Measurements from ENCODE around the gene RERE.

Gene RERE

DNA sequence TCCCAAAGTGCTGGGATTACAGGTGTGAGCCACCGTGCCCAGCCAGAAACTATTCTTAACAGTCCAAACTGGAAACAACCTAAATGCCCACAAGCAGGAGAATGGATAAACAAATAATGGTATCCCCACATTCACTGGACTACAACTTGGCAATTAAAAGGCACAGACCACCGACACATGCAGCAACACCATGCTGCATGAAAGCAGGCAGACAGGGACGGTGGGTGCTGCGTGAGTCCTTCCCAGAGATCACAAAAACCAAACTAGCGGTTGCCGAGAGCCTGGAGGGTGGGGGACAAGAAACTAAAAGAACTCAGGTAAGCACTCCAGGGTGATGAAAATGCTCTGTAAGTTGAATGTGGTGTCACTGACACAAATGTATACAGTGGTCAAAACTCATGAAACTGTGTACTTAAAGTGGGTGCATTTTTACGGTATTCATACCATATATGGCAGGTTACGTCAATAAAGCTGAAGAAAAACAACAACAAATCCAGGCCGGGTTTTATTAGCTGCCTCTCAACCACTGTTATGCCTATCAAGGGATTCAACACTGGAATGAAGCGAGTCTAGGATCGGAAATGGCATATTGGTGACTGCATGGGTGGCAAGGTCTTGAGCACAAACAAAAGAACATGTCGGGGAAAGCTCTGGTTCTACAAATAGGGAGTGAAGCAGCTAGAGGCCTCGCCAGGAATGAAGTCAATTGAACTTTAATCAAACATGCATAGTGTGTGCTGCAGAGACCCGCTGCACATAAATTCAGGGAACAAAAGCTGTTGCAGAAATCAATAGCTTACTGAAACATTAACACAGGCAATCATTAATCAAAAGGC lies 447.2 kb downstream of the RERE start:
- no peak for DNase-seq

GRCh38 chr1:8368956-8369639 lies 448.3 kb downstream of the RERE start:
- no peak for DNase-seq

DNA sequence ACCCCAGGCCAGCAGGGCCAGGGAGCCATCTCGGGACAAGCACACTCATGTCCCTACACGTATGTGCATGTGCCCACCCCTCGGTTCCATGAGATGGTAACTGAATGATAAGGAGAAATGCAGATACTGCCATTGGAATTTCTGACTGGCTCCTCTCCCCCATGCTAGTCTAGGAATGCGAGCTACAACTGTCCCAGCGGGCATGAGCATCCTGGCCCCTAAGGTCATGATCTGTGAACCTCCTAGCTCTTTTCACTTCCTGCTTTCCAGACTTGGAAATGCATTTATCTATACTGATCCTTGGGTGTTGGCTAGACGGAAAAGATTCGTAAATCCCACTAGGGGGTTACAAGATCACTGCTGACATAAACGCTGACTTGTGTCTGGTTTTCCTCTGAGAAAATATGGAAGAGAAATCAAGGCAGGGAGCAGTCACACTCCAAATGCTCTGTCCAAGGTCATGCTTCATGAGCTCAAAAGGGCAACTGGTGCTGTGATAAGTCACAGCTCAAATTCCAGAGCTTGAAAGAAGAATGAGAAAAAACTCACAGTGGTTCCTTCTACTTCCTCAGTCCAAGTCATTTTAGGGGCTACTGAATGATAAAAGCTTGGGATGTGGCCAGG lies 449.8 kb downstream of the RERE start:
- DNase-seq = no peak

- no peak for DNase-seq
These were observed 451.6 kb downstream of the RERE start for GRCh38 chr1:8365661-8366362.

DNA sequence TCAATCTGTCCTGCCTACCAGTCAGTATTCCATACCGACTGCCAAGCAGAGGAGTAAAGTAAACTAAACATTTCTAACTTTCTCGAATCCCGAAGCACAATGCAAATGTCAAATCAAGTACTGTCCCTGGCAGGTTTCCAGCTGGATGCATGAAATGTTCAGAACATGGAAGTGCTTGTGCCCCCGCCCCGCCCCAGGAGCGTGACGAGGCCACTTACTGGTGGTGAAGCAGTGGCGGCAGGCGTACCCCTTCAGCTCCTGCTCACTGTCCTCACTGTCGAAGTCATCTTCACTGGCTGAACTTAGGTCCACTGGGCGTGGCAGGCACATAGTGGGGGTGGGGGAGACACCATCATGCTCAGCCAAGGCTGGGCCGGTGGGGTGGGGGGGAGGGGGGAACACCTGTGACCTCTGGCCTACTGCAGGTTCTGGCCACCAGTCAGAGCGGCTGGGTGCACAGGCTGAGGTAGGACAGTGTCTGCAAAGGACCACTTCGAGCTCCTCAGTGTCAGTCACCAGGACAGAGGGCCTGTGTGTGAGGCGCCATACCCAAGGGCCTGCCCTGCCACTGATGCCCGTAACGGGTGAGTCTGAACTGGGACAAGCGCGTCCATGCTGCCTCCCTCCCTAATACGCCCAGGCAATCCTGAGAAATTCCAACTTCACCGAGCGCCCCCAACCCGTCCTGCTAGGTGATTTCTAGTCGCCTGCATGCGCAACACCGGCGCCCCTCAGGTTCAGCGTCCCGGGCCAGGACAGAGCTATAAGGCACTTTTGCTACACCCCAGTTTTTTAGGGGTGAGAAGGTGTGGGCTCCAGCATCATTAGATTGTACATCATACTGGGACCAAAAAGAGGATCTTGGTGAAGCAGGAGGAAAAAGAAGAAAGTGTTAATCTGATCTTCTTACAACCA lies 452.7 kb downstream of the RERE start:
- DNase-seq = no peak

GRCh38 chr1:8363767-8364301 lies 453.6 kb downstream of the RERE start:
- no peak for DNase-seq

- DNase-seq = no peak
These were observed 454.2 kb downstream of the RERE start for GRCh38 chr1:8363186-8363766.

DNA sequence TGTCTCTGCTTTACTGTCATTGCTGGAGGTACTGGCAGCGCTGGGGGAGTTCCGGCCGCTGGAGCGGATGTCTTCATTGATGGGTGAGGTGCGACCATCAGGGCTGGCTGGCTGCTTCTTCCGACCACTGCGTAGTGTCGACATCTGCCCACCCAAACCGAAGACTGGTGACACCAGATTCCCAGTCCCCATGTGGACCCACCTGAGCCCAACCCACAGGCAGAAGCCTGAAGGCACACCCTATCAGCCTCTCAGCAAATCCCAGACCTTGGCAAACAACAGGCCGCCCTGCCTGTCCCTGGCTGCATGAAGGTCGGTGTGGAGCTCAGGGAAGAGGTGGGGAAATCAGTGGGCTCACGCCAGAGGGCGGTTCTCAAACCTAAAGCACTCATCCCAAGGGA lies 454.7 kb downstream of the RERE start:
- no peak for DNase-seq

DNA sequence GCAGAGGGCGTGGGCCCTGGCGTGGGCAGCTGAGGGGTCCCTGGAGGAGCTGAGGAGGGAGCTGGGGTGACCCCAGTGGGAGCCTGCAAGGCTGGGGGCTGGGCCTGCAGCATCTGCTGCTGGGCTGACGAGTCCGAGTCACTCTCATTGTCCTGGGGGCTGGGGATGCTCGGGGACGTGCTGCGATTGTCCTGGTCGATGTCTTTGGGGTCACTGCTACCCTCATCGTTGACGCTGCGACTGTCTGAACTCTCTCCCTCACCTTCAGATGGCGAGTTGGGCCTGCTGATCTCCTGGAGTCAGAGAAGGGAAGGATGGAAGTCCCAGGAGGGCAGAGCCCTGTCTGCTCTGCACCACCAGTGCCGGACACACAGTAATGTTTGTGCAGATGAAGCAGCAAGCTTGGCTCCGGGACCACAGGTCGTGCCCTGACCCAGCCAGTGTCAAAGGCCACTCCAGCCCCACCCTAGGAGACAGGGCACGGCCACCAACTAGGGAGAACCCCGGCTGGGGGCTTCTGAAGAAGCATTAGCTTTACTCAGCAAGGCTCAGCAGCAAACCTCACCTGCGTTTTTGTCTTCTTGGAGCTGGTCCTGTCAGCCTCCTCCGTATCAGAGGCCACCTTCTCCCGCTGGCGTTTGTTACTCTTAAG lies 456.1 kb downstream of the RERE start:
- no peak for DNase-seq

DNA sequence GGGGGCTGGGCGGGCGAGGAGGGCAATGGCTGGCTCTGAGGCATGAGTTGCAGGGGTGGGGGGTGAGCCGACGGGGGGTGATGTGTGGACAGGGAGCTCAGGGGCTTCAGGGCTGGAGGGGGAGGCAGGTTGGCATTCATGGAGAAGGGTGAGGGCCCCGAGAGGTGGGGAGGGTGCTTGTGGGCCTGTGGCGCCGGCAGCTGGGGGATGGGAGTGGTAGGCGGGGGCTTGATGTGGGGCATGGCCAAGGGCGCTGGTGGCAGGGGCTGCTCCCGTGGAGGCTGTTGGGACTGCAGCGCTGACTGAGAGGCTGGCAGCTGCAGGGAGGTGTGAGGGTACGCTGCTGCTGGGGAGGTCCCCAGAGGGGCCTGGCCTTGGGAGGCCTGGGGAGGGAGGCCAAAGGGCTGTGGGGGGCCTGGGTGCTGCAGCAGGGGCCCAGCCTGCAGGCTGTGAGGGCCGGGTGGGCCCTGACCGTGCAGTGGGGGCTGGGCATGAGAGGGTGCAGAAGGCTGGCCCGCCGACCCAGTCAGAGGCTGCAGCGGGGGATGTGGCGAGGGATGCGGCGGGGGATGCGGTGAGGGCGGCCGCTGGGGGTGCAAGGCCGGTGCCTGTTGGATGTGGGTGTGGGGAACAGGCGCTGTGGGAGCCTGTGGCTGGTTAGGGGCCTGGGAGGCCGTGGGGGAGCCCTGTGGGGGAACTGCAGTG lies 456.8 kb downstream of the RERE start:
- no peak for DNase-seq

DNA sequence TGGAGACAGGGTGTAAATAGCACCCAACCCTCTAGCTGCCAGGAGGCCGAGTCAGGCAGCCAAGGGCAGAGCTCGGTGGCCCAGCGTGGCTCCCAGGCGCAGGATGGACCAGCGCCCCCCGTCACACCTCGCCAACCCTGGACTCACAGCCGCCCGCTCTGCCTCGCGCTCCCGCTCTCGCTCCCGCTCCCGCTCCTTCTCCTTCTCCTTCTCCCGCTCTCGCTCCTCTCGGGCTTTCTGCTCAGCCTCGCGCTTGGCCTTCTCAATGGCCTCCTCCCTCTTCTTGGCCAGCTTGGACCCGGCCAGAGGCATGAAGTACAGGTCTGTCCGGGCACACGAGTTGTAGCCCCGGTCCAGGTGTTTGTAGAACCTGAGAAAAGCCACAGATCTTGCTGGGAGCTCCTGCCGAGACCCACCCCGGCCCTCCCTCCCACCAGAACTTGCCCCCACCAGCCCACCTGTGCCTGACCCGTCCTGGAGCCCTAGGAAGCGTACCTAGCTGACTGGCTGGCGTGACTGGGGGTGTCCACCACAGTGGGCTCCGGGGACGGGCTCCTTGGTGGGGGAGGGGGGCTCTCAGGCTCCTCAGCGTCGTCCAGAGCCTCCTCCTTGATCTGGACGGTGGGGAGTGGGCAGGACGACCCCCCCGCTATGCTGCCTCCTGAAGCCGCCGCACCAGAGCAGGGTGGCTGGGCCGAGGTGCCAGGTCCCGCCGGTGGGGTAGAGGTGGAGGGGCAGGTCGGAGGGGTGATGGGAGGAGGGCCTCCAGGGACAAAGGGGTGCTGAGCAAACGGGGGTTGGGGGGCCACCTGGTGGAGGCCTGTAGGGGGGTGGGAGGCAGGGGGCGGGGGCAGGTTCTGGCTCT lies 457.6 kb downstream of the RERE start:
- DNase-seq = no peak

GRCh38 chr1:8358897-8359616 lies 458.4 kb downstream of the RERE start:
- no peak for DNase-seq

DNA sequence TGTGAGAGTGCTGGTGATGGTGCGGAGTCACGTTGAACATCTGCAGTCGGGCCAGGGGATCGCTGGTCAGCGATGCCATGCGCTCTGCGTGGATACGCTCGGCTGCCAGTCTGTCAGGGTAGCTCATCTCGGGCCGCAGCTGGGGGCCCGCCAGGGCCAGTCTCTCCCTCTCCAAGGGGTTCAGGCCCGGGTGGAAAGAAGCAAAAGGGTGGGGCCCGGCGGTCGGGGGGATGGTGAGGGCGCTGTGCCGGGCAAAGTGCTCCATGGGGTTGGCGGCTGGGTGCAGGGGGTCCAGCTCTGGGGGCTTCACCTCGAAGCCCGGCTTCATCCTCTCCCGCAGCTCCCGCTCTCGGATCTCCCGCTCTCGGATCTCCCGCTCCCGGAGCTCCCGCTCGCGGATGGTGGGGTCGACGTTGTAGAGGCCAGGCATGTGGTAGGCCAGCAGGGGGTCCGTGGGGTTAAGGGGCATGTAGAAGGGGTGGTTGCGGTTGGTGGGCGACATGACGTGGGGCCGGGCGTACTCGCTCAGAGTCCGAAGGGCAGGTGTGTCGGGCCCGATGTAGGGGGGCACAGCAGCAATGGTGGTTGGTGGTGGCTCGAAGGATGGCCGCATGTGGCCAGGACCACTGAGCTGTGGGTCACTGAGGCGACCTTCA lies 459.1 kb downstream of the RERE start:
- DNase-seq = no peak

GRCh38 chr1:8357329-8358101 lies 459.9 kb downstream of the RERE start:
- no peak for DNase-seq

DNA sequence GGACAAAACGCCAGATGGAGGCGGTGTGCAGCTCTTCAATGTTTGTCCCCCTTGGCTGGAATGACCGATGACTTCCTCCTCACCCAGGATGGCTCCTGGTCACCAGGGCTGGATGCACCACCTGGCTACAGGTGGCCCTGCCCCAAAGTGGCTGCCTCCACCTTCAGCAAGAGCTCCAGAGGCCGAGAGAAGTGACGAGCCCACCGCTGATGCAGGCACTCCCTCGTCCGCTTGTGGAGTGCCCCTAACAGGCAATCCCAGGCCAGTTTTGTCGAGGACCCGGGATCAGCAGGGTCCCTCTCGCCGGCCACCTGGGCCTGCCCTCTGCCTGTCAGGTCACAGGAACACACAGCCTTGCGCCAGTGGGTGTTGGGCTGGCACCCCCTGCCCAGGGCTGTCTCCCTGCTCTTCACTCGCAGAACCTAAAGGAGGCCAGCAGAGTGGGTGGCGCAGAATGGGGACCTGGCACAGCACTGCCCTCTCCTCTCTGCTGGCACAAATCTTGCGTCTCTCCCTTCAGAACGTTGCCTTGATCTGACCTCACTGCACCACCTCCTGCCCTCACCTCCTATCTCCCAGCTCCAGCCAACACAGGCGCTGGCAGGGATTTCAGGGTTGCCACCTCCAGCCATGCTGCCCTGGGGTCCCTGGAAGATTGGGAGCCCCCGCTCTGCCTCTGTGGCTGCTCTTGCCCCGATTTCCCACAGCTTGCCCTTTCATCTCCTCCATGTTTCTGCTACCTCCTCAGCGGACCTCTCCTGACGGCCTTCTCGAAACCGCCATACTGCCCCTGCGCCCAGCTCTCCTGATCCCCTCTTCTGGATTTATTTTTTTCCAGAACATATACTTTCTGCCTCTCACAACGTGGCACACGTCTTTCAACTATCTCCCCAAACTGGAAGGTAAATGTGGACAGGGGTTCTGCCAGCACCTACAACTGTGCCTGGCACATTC lies 460.9 kb downstream of the RERE start:
- DNase-seq = no peak

Measured in CD4-positive, alpha-beta T cell treated with Interleukin-6 for 4 hours (primary cell).